GM18873 (cell line): Measurements from ENCODE around the gene NEDD9.

Experiments
- ATAC-seq: cut with Tn5 transposase; IDR thresholded peaks from one replicate; pipeline ENCODE4 v1.9.1; 2021; ENCODE audit warnings: mild to moderate bottlenecking, moderate library complexity, moderate number of reproducible peaks; ENCODE audit not compliant: unreplicated experiment, low FRiP score

Gene NEDD9

GRCh38 chr6:11232193-11232769, at the start of gene NEDD9:
NEDD9 (minus strand) TSS chr6:11232668; CDS start chr6:11232515, 153 bp downstream.
- peak; percentile 98 for ATAC-seq

- no peak for ATAC-seq
Measured at GRCh38 chr6:11282245-11282644, 49.8 kb upstream of the NEDD9 start.

DNA sequence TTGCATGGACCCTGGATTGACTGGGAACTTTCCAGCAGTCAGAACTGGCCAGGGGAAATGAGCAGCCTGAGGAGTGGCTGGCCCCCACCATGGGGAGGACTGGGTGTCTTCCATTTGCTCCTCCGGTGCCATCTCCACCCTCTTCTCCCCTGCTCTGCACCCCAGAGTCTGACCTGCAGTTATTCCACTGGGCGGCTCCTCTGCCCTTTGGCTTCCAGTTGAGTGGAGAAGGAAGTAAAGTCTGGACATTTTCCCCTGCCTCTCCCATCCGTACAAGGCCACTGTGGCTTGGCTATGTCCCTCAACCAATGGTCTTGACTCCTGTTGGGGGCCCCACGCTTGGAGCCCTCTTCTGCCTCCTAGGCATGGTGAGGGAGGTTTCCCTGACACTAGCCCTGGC, 47.9 kb upstream of the NEDD9 start:
- ATAC-seq = no peak

DNA sequence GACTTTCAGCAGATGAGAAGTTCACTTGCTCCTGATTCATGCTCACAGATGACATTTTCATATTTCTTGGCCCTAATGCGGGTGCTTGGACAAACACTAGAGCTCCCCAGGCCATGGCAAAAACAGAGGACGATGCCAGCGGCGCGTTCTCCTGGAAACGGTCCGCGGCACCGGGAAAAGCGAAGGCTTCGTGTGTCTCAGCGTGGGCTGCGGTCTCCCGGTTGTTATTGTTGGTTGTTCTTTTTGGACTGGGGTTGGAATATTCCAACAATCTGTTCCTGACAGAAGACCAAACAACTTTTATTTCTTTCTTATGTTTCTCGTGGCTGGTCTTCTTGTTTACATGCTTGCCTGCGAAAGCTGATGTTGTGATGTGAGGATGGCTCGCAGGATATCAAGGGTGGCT, 46.8 kb upstream of the NEDD9 start:
- no peak for ATAC-seq

DNA sequence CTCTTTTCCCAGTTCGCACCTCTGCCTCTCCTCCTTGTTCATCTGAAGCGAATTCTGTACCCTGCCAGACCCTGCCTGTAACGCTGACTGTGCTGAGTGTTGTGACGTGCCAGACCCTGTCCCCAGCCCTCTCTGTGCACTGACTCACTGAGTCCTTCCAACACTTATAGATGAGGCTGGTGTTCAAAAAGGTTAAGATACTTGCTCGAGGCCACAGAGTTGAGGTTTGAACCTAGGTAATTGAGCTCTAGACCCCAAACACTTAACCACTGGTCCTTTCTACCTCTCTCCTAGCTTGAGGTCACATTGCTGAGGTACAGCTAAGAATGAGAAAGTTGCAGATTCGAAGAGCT, 45.7 kb upstream of the NEDD9 start:
- ATAC-seq = no peak

GRCh38 chr6:11277275-11278206, 45.1 kb upstream of the NEDD9 start:
- peak; percentile 44 for ATAC-seq

GRCh38 chr6:11276911-11277274, 44.4 kb upstream of the NEDD9 start:
- ATAC-seq = no peak

GRCh38 chr6:11276228-11276627, 43.8 kb upstream of the NEDD9 start:
- no peak for ATAC-seq

- ATAC-seq = peak; percentile 83
Measured at GRCh38 chr6:11275598-11275997, 43.1 kb upstream of the NEDD9 start.

DNA sequence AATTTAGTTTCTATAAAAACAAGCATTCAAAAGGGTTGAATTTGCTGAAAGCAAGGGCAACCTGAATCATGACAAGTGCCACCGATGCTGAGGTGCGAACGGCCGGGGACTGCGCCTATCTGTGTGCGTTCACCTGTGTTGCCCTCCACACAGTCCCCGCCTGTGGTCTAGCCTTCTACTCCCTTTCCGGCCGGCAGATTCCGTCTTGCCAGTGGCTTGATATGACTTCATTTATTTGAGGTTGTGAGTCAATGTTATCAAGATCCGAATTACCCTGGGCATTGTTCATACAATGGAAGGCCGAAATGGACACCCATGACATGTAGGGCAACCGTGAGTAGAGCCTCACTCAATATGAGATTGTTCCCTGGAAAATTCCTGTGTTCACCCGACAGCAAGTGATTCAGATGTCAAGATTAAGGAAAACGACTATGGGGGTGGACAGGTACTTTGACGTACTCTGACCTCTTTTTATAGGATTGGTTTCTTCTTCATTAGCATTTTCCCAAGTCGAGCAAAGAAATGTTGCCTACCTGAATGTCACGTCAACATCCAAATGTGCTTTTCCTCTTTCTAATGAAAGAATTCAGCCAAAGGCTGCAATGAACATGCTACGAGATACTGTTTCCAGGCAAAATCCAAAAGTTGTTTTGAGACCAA, 41.1 kb upstream of the NEDD9 start:
- ATAC-seq = no peak

GRCh38 chr6:11272491-11273192, 40.2 kb upstream of the NEDD9 start:
- ATAC-seq = no peak

GRCh38 chr6:11271228-11272020, 39.0 kb upstream of the NEDD9 start:
- no peak for ATAC-seq

- no peak for ATAC-seq
Measured at GRCh38 chr6:11270030-11271027, 37.9 kb upstream of the NEDD9 start.

DNA sequence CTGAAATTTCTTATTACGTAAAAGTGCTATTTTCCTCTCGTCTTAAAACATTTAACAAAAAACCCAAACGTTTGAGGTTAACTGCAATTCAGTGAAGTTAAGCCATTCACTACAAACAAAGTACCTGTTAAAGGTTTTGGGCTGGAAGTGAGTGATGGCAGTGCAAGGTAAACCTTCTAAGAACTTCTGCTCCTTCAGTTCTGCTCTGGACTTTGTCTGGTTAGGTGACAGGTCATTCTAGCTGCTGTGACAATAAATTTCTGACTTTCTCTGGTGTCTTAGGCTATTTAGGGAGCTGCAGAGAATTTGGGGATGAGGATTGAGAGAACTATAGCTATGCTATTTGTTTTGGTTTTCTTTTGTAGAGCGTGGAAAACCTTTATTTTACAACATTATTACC, 36.5 kb upstream of the NEDD9 start:
- ATAC-seq = no peak

GRCh38 chr6:11266926-11267325, 34.5 kb upstream of the NEDD9 start:
- no peak for ATAC-seq

GRCh38 chr6:11265932-11266331, 33.5 kb upstream of the NEDD9 start:
- ATAC-seq = no peak

GRCh38 chr6:11264100-11264499, 31.6 kb upstream of the NEDD9 start:
- no peak for ATAC-seq

DNA sequence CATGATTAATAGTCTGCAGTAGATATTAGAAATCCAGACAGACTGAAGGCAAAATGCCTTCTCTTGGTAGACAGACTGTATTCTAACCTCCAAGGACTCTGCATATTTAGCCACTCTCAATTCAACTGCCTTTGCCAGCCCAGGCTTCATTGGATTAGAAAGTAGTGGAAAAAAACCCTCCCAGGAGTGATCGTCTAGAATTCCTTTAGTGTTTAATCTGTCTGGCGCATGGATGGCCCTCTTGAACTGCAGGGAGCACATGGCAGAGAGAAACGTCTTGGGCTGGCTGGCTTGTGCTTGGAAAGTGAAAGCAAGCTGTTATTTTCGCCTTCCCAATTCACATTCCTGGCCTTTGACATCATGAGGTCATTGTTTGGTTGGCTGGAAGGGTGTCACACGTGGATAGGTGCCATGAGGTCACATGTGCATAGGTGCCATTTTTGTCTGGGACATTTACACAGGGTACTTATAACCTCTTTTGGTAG, 30.9 kb upstream of the NEDD9 start:
- no peak for ATAC-seq

GRCh38 chr6:11262242-11262641, 29.8 kb upstream of the NEDD9 start:
- ATAC-seq = no peak
